ENCODE data around the gene GRM4.

The GRM4 gene

GRCh38 chr6:34075906-34076305 lies 70.0 kb downstream of the GRM4 start:
- no peaks in the 10 kb centered on the region for H3K4me1 ChIP-seq (ENCODE audit: insufficient read depth, low read length, severe bottlenecking)

GRCh38 chr6:34074064-34074742 lies 71.7 kb downstream of the GRM4 start:
- Histone ChIP-seq H3K27ac (ENCODE audit: low read depth, low read length, poor library complexity, severe bottlenecking) (no peak overlapping the region), H3K9me2 (ENCODE audit: low read depth, low read length) (no peaks in the 10 kb centered on the region), H3K4me3 (ENCODE audit: low read depth, low read length, poor library complexity, severe bottlenecking) (no peak overlapping the region), H3K27me3 (ENCODE audit: insufficient read depth, low read length) (0 out of 2 replicates have a peak, but pooled peaks cover 3% of the 10 kb centered on the region), H3K4me2 (ENCODE audit: low read length) (no peak overlapping the region), H3K9ac (ENCODE audit: low read length) (no peak overlapping the region), H4K20me1 (ENCODE audit: insufficient read depth, low read length) (no peaks in the 10 kb centered on the region), H3K79me2 (ENCODE audit: insufficient read depth, low read length) (no peaks in the 10 kb centered on the region), H3F3A (ENCODE audit: insufficient read depth, low read length) (no peaks in the 10 kb centered on the region), H3K36me3 (ENCODE audit: insufficient read depth, low read length) (no peaks in the 10 kb centered on the region), H2AFZ (ENCODE audit: low read length) (no peak overlapping the region), H3K4me1 (ENCODE audit: insufficient read depth, low read length, severe bottlenecking) (no peaks in the 10 kb centered on the region), H3K9me3 (ENCODE audit: low read length) (no peaks in the 10 kb centered on the region)
- TF ChIP-seq, protein P1, sequence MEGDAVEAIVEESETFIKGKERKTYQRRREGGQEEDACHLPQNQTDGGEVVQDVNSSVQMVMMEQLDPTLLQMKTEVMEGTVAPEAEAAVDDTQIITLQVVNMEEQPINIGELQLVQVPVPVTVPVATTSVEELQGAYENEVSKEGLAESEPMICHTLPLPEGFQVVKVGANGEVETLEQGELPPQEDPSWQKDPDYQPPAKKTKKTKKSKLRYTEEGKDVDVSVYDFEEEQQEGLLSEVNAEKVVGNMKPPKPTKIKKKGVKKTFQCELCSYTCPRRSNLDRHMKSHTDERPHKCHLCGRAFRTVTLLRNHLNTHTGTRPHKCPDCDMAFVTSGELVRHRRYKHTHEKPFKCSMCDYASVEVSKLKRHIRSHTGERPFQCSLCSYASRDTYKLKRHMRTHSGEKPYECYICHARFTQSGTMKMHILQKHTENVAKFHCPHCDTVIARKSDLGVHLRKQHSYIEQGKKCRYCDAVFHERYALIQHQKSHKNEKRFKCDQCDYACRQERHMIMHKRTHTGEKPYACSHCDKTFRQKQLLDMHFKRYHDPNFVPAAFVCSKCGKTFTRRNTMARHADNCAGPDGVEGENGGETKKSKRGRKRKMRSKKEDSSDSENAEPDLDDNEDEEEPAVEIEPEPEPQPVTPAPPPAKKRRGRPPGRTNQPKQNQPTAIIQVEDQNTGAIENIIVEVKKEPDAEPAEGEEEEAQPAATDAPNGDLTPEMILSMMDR (IDR thresholded peaks at IDR 0.05; ENCODE audit: low read length), result no peak
- no peak for TF ChIP-seq EZH2 (IDR thresholded peaks at IDR 0.05; ENCODE audit: borderline replicate concordance, low read length)

More at GRCh38 chr6:34075906-34076305, 70.0 kb downstream of the GRM4 start:
- no peak overlapping the region for H3K9ac ChIP-seq (ENCODE audit: low read length)
- H2AFZ ChIP-seq (ENCODE audit: low read length), result no peak overlapping the region
- H3K4me2 ChIP-seq (ENCODE audit: low read length), result no peak overlapping the region
- no peaks in the 10 kb centered on the region for H3K36me3 ChIP-seq (ENCODE audit: insufficient read depth, low read length)
- no peaks in the 10 kb centered on the region for H4K20me1 ChIP-seq (ENCODE audit: insufficient read depth, low read length)
- no peaks in the 10 kb centered on the region for H3K9me3 ChIP-seq (ENCODE audit: low read length)
- no peak overlapping the region for H3K27ac ChIP-seq (ENCODE audit: low read depth, low read length, poor library complexity, severe bottlenecking)
- H3K4me3 ChIP-seq (ENCODE audit: low read depth, low read length, poor library complexity, severe bottlenecking), result no peak overlapping the region
- no peaks in the 10 kb centered on the region for H3K79me2 ChIP-seq (ENCODE audit: insufficient read depth, low read length)
- 0 out of 2 replicates have a peak, but pooled peaks cover 4% of the 10 kb centered on the region for H3K27me3 ChIP-seq (ENCODE audit: insufficient read depth, low read length)
- no peaks in the 10 kb centered on the region for H3F3A ChIP-seq (ENCODE audit: insufficient read depth, low read length)
- TF ChIP-seq, protein P1 (IDR thresholded peaks at IDR 0.05; ENCODE audit: low read length), result no peak
- TF ChIP-seq EZH2 (IDR thresholded peaks at IDR 0.05; ENCODE audit: borderline replicate concordance, low read length), result no peak
- no peaks in the 10 kb centered on the region for H3K9me2 ChIP-seq (ENCODE audit: low read depth, low read length)

- Histone ChIP-seq H3K79me2 (ENCODE audit: insufficient read depth, low read length) (no peaks in the 10 kb centered on the region), H3K4me1 (ENCODE audit: insufficient read depth, low read length, severe bottlenecking) (no peaks in the 10 kb centered on the region)
- TF ChIP-seq EZH2 (IDR thresholded peaks at IDR 0.05; ENCODE audit: borderline replicate concordance, low read length), result no peak
- TF ChIP-seq, protein P1 (IDR thresholded peaks at IDR 0.05; ENCODE audit: low read length), result no peak
Observed at GRCh38 chr6:34073540-34073939, 72.3 kb downstream of the GRM4 start.

More at GRCh38 chr6:34073540-34073939, 72.3 kb downstream of the GRM4 start:
- no peak overlapping the region for H3K4me3 ChIP-seq (ENCODE audit: low read depth, low read length, poor library complexity, severe bottlenecking)
- no peaks in the 10 kb centered on the region for H3K36me3 ChIP-seq (ENCODE audit: insufficient read depth, low read length)
- no peaks in the 10 kb centered on the region for H3K9me3 ChIP-seq (ENCODE audit: low read length)
- no peaks in the 10 kb centered on the region for H3F3A ChIP-seq (ENCODE audit: insufficient read depth, low read length)
- no peaks in the 10 kb centered on the region for H4K20me1 ChIP-seq (ENCODE audit: insufficient read depth, low read length)
- H3K27me3 ChIP-seq (ENCODE audit: insufficient read depth, low read length), result no peaks in the 10 kb centered on the region
- H3K27ac ChIP-seq (ENCODE audit: low read depth, low read length, poor library complexity, severe bottlenecking), result no peak overlapping the region
- no peak overlapping the region for H3K9ac ChIP-seq (ENCODE audit: low read length)
- no peak overlapping the region for H2AFZ ChIP-seq (ENCODE audit: low read length)
- no peak overlapping the region for H3K4me2 ChIP-seq (ENCODE audit: low read length)
- H3K9me2 ChIP-seq (ENCODE audit: low read depth, low read length), result no peaks in the 10 kb centered on the region

Data from OCI-LY1 (cell line).